ENCODE measurements around the gene HECTD2.
"Not testable (repeated sequence)": the region's sequence is repeated elsewhere in the genome, so short reads cannot be mapped to it uniquely, and the experiment has no call there.

Gene HECTD2, protein sequence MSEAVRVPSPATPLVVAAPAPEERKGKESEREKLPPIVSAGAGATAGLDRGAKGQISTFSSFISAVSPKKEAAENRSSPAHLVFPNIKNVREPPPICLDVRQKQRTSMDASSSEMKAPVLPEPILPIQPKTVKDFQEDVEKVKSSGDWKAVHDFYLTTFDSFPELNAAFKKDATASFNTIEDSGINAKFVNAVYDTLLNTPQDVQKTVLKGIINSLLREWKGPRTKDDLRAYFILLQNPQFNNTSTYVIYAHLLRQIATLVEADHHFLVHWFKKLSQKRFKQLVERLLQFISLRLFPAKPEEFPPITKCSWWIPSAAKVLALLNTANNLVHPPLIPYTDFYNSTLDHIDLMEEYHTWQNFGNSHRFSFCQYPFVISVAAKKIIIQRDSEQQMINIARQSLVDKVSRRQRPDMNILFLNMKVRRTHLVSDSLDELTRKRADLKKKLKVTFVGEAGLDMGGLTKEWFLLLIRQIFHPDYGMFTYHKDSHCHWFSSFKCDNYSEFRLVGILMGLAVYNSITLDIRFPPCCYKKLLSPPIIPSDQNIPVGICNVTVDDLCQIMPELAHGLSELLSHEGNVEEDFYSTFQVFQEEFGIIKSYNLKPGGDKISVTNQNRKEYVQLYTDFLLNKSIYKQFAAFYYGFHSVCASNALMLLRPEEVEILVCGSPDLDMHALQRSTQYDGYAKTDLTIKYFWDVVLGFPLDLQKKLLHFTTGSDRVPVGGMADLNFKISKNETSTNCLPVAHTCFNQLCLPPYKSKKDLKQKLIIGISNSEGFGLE

GRCh38 chr10:91409869-91410637, at the start of gene HECTD2:
HECTD2 (plus strand) TSS chr10:91410344; CDS start chr10:91410439, 95 bp downstream.
- no peak for TF ChIP-seq CTCF (IDR thresholded peaks at IDR 0.05)
- H3K27me3 Mint-ChIP-seq (ENCODE audit: low read depth, poor library complexity), result peaks cover 2% of the 10 kb centered on the region
- DNase-seq, result peak; percentile 86
- H3K4me3 Mint-ChIP-seq, result peak within 1 kb of the TSS; percentile 90
- peaks cover 42% of the 10 kb centered on the region for H3K4me1 Mint-ChIP-seq
- H3K27ac Mint-ChIP-seq, result peak within 1 kb of the TSS; percentile 99
- H3K36me3 Mint-ChIP-seq (ENCODE audit: low read depth), result no peaks in the 10 kb centered on the region
- H3K9me3 Mint-ChIP-seq, result no peaks in the 10 kb centered on the region

DNA sequence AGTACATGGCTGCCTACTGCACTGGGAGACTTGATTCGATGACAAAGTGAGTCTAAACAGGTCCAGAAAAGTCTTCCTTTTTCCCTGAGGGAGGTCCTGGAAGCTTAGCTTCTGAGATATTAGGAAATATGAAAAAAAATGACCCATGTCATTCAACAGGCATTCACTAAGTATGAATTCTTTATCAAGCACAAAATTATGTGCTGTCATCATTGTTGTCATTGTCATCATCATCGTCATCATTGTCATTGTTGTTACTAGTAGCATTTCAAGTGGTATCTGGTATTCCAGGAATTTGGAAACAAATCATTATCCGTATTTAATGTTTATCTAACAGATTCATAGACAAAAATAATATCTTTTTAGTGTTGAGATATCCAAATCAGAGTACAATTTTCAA, 49.7 kb upstream of the HECTD2 start:
- Mint-ChIP-seq H3K4me1 (no peaks in the 10 kb centered on the region), H3K27ac (no peak overlapping the region), H3K36me3 (ENCODE audit: low read depth) (no peaks in the 10 kb centered on the region), H3K27me3 (ENCODE audit: low read depth, poor library complexity) (peaks cover 4% of the 10 kb centered on the region), H3K9me3 (peaks cover 30% of the 10 kb centered on the region), H3K4me3 (no peak overlapping the region)
- TF ChIP-seq CTCF (IDR thresholded peaks at IDR 0.05), result no peak
- no peak for DNase-seq

DNA sequence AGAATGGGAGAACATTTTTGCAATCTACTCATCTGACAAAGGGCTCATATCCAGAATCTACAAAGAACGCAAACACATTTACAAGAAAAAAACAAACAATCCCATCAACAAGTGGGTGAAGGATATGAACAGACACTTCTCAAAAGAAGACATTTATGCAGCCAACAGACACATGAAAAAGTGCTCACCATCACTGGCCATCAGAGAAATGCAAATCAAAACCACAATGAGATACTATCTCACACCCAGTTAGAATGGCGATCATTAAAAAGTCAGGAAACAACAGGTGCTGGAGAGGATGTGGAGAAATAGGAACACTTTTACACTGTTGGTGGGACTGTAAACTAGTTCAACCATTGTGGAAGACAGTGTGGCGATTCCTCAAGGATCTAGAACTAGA, 44.6 kb upstream of the HECTD2 start:
- not testable (repeated sequence) for DNase-seq; H3K27me3 Mint-ChIP-seq (ENCODE audit: low read depth, poor library complexity); H3K36me3 Mint-ChIP-seq (ENCODE audit: low read depth); H3K4me1 Mint-ChIP-seq; H3K27ac Mint-ChIP-seq; H3K4me3 Mint-ChIP-seq
- peaks cover 30% of the 10 kb centered on the region for H3K9me3 Mint-ChIP-seq

- Mint-ChIP-seq H3K27ac (no peak overlapping the region), H3K4me3 (no peak overlapping the region), H3K4me1 (no peaks in the 10 kb centered on the region), H3K9me3 (peaks cover 38% of the 10 kb centered on the region), H3K27me3 (ENCODE audit: low read depth, poor library complexity) (peaks cover 9% of the 10 kb centered on the region), H3K36me3 (ENCODE audit: low read depth) (no peaks in the 10 kb centered on the region)
- no peak for DNase-seq
- no peak for TF ChIP-seq CTCF (IDR thresholded peaks at IDR 0.05)
Observed at GRCh38 chr10:91366704-91367103, 43.4 kb upstream of the HECTD2 start.

- Mint-ChIP-seq H3K27me3 (ENCODE audit: low read depth, poor library complexity) (peaks cover 9% of the 10 kb centered on the region), H3K4me3 (no peak overlapping the region), H3K9me3 (peaks cover 36% of the 10 kb centered on the region), H3K27ac (no peak overlapping the region), H3K4me1 (no peaks in the 10 kb centered on the region), H3K36me3 (ENCODE audit: low read depth) (no peaks in the 10 kb centered on the region)
- TF ChIP-seq CTCF (IDR thresholded peaks at IDR 0.05), result no peak
- DNase-seq, result no peak
Observed at GRCh38 chr10:91367127-91367531, 43.0 kb upstream of the HECTD2 start.

DNA sequence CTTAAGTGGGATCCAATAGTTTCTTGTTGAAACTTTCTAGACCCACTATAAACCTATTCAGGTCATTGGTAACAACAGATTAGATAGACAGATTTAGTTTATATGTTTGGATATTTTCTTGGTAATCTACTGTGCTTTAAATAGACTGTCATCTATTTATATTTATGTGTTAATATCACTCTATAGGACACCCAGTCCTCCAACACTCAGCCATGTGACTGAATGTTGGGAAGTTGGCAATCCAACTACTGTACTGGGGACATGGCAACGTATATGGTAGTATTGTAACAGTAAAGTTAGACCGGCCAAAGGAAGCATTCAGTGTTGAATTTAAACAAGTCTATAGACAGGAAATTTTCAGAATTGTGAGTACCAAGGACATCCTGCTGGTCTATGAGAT, 42.6 kb upstream of the HECTD2 start:
- TF ChIP-seq CTCF (IDR thresholded peaks at IDR 0.05), result no peak
- H3K27me3 Mint-ChIP-seq (ENCODE audit: low read depth, poor library complexity), result peaks cover 8% of the 10 kb centered on the region
- H3K36me3 Mint-ChIP-seq (ENCODE audit: low read depth), result no peaks in the 10 kb centered on the region
- H3K27ac Mint-ChIP-seq, result peak overlapping the region; percentile 48
- no peak for DNase-seq
- no peak overlapping the region for H3K4me3 Mint-ChIP-seq
- H3K4me1 Mint-ChIP-seq, result no peaks in the 10 kb centered on the region
- H3K9me3 Mint-ChIP-seq, result peaks cover 32% of the 10 kb centered on the region

- H3K4me1 Mint-ChIP-seq; H3K27me3 Mint-ChIP-seq (ENCODE audit: low read depth, poor library complexity); H3K4me3 Mint-ChIP-seq; H3K27ac Mint-ChIP-seq; DNase-seq: not testable (repeated sequence)
- peaks cover 10% of the 10 kb centered on the region for H3K36me3 Mint-ChIP-seq (ENCODE audit: low read depth)
- peaks cover 33% of the 10 kb centered on the region for H3K9me3 Mint-ChIP-seq
Observed at GRCh38 chr10:91369978-91370589, 40.1 kb upstream of the HECTD2 start.

Data from nephron progenitor cell (in vitro differentiated cells).